OCI-M2 (cell line): Measurements from ENCODE around the gene PLAC1.

Source experiments
- DNase-seq: peaks from one replicate; lab custom pipeline; 2025; ENCODE audit not compliant: unreplicated experiment; lab: John Stamatoyannopoulos, UW

The PLAC1 gene

GRCh38 chrX:134545510-134545909 is 112.8 kb downstream of the PLAC1 start:
- no peak for DNase-seq

GRCh38 chrX:134544513-134545151 is 113.6 kb downstream of the PLAC1 start:
- DNase-seq = no peak

- no peak for DNase-seq
These were observed 114.1 kb downstream of the PLAC1 start for GRCh38 chrX:134544135-134544512.

GRCh38 chrX:134543288-134543687 is 115.0 kb downstream of the PLAC1 start:
- no peak for DNase-seq

DNA sequence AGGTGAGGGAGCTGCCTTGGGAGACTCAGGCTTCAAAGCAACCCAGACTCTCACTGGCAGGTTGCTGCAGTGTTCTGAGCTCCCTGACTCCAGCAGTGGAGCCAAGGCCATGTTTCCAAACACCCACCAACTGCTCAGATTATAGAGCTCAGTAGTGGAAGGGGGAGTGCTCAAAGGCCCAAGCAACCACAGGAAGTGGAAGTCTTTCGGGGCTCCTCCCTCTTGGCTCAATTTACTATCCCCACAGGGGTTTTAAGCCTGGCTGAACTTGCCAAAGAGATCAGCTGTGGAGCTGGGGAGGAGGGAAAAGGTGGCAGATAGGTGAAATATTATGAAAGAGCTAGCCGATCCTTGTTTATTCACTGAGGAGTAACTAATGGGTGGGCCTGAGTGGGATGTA is 115.8 kb downstream of the PLAC1 start:
- DNase-seq = no peak

DNA sequence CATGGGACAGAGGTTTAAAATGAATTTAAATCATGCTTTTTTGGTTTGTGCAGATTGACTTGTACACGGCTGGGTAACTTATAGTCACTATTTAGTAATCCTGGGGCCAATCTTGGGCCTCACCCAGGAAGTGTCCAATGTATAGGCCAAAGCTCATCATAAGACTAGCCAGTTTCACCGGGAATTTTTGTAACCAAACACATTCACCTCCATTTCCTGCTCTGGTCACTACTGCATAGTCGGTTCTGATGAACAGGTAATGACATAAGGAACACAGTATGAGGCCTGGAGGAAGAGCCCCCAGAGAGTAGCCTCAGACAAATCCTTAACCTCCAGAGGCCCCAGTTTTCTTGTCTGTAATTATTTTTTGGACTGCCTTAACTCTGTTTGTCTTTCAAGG is 116.4 kb downstream of the PLAC1 start:
- no peak for DNase-seq

- no peak for DNase-seq
These were observed 120.0 kb downstream of the PLAC1 start for GRCh38 chrX:134538316-134538715.

DNA sequence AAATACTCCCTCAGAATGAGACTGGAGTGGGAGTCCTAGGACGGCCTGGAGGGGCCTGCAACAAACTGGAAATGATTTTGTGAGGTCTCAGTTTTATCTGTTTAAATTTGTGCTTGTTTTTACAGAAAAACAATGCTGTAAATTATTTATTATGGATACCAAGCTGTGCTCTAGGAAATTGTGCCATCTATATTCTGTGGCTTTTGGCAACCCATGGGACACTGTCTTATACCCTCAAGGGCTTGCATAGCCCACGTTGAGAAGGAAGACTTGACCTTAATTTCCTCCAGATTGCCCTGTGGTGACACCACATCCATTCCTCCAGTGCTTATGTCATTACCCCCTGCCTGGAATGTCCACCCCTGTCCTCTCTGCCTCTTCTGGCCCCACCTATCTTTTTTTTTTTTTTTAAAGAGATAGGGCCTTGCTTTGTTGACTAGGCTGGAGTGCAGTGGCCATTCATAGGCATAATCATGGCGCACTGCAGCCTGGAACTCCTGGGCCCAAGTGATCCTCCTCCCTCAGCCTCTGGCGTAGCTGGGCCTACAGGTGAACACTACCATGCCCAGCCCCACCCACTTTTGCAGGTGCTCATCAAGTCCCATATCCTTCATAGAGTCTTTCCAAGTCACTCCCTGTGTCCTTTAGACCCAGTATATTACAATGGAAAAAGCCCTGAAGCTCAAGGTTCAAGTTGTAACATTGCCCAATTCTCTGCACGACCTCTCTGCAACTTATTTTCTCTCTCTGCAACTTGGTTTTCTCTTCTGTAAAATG is 120.9 kb downstream of the PLAC1 start:
- DNase-seq = no peak

GRCh38 chrX:134533952-134534351 is 124.3 kb downstream of the PLAC1 start:
- no peak for DNase-seq

GRCh38 chrX:134533352-134533751 is 124.9 kb downstream of the PLAC1 start:
- no peak for DNase-seq

DNA sequence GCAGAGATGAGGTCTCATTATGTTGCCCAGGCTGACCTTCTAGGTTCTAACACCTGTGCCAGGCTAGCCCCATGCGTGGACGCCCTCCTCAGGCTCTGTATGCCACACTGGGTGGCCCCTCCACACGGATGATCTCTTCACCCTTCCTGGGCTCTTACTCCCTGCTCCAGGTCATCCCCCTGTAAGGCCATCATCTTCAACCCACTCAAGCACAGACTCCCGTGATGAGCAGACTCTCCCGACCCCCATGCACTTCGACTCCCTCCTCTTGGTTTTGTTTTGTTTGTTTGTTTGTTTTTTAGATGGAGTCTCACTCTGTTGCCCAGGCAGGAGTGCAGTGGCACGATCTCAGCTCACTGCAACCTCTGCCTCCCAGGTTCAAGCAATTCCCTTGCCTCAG is 127.4 kb downstream of the PLAC1 start:
- no peak for DNase-seq

DNA sequence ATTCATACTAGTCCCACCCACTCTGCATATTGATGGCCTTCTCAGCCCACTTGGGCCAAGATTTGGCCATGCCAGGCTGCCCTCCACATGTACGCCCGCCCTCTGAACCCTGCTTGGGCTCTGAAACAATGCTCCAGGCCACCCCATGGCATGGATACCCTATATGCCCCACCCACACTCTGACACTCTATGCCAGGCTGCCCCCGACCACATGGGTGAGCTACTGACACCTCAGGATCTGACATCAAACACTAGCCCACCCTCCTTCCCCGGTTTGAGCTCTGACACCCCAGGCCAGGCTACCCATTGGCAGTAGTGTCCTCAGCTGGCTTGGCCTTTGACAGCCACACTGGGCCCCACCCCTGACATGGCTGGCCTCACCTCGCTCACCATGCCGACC is 128.8 kb downstream of the PLAC1 start:
- DNase-seq = no peak

DNA sequence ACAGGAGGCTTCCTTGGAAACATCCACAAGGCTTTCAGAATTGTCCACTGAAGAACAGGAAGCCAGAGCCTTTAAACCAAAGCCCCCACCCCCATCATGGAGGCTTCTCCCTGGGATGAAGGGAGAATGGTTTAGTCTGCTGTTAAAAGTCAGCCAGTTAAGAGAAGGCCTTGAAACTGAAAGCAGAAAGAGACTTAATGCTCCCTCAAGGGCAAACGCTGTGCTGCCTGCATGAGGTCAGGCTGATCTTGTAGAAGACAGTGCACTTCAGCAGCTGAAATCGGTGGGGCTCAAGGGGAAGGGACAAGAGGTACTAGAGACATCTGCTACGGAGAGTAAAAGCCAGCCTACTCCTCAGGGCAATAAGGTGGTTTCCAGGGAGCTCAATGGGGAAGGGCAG is 129.3 kb downstream of the PLAC1 start:
- no peak for DNase-seq

GRCh38 chrX:134526399-134526798 is 131.9 kb downstream of the PLAC1 start:
- no peak for DNase-seq

- no peak for DNase-seq
These were observed 133.0 kb downstream of the PLAC1 start for GRCh38 chrX:134525086-134525792.

DNA sequence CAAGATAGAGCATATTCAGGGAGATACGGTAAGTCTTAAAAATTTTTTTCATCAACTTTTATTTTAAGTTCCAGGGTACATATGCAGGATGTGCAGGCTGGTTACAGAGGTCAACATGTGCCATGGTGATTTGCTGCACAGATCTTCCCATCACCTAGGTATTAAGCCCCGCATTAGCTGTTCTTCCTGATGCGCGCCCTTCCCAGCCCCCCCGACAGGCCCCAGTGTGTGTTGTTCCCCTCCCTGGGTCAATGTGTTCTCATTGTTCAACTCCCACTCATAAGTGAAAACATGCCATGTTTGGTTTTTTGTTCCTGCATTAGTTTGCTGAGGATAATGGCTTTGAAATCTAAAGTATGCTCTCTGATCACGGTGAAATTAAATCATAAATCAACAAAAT is 134.1 kb downstream of the PLAC1 start:
- no peak for DNase-seq

- no peak for DNase-seq
These were observed 137.3 kb downstream of the PLAC1 start for GRCh38 chrX:134520860-134521390.
